ENCODE results near the gene EML4. TPM values are rescaled to one million over a fixed set of nuclear protein-coding genes. Genes with fewer than 3 reads are reported as not detected.

The EML4 gene
- total RNA-seq, 1 experiment from 2014 or later = 52.0 TPM

DNA sequence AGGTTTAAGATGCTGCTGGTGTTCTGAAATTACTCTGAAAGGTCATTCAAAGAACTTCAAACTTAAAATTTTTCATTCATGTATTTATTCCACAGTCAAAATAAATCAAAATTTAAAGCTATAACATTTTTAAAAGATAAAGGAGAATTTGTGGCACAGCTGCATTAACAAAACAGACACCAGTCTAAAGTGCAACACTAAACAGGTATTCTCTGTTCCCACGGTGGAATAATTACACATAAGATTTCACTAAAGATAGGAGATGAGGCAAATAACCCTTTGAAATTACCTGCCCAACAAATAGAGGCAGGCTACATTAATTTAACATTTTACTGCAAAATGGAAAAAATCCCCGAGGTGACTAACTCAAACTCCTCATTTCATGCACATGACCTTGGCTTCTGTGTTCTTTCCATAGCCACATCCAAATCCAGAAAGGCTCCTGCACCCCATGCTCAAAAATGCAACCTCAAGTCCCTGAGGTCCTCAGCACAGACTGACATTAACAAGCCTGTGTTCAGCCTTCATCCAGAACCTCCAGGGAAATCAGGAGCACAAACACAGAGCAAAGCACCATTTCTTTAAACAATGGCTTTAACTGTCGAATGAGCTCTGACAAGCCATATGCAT, 181.4 kb downstream of the EML4 start:
- no peaks in the 10 kb centered on the region for H3K27me3 ChIP-seq (ENCODE audit: insufficient read depth, low read depth)
- H3K4me2 ChIP-seq = no peak overlapping the region
- TF ChIP-seq EZH2 (IDR thresholded peaks at IDR 0.05; ENCODE audit: low read depth) = no peak
- TF ChIP-seq, protein P1, sequence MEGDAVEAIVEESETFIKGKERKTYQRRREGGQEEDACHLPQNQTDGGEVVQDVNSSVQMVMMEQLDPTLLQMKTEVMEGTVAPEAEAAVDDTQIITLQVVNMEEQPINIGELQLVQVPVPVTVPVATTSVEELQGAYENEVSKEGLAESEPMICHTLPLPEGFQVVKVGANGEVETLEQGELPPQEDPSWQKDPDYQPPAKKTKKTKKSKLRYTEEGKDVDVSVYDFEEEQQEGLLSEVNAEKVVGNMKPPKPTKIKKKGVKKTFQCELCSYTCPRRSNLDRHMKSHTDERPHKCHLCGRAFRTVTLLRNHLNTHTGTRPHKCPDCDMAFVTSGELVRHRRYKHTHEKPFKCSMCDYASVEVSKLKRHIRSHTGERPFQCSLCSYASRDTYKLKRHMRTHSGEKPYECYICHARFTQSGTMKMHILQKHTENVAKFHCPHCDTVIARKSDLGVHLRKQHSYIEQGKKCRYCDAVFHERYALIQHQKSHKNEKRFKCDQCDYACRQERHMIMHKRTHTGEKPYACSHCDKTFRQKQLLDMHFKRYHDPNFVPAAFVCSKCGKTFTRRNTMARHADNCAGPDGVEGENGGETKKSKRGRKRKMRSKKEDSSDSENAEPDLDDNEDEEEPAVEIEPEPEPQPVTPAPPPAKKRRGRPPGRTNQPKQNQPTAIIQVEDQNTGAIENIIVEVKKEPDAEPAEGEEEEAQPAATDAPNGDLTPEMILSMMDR (conservative IDR thresholded peaks at IDR 0.05) = no peak
- CTCF ChIA-PET = no interaction called here
- H4K20me1 ChIP-seq (ENCODE audit: insufficient read depth) = peaks cover 69% of the 10 kb centered on the region
- H3K79me2 ChIP-seq (ENCODE audit: low read depth) = peaks cover 82% of the 10 kb centered on the region
- POLR2A ChIA-PET (ENCODE audit: unreplicated experiment) = no interaction called here
- no peaks in the 10 kb centered on the region for H3K4me1 ChIP-seq (replicated peaks; ENCODE audit: insufficient read depth)
- peaks cover 19% of the 10 kb centered on the region; the same call in 1 of the 2 replicates for H3F3A ChIP-seq (ENCODE audit: insufficient read depth, low read depth)
- no peak overlapping the region for H2AFZ ChIP-seq
- TSS peak; percentile 3 for BruUV-seq (replicated peaks)
- intact Hi-C loops (cut with micrococcal nuclease; ENCODE audit: unreplicated experiment) = no loop called here
- H3K36me3 ChIP-seq (ENCODE audit: low read depth) = peaks cover 40% of the 10 kb centered on the region
- DNase-seq = no peak
- H3K9me3 ChIP-seq (ENCODE audit: insufficient read depth, low read depth) = no peaks in the 10 kb centered on the region
- H3K9me2 ChIP-seq (ENCODE audit: insufficient read depth) = no peaks in the 10 kb centered on the region
- no peak overlapping the region for H3K4me3 ChIP-seq
- no peak overlapping the region for H3K27ac ChIP-seq

DNA sequence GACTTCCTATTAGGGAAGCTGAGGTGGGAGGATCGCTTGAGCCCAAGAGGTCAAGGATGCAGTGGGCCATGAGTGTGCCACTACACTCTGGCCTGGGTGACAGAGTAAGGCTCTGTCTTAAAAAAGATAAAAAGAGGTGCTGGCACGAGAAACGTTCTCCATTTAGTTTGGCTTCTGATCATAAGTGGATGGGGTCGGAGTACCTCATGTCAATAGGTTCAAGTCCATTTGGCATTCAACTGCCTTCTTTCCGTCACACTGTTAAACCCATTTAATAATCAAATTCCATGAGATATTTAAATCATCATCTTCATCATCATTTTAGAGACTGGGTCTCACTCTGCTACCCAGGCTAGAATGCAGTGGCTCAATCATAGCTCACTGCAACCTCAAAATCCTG, 182.7 kb downstream of the EML4 start:
- intact Hi-C loops (cut with micrococcal nuclease; ENCODE audit: unreplicated experiment) = no loop called here
- DNase-seq = no peak
- Histone ChIP-seq H3K4me2 (no peak overlapping the region), H4K20me1 (ENCODE audit: insufficient read depth) (peaks cover 69% of the 10 kb centered on the region), H3K79me2 (ENCODE audit: low read depth) (peaks cover 89% of the 10 kb centered on the region), H3K27ac (no peak overlapping the region), H3K36me3 (ENCODE audit: low read depth) (peaks cover 38% of the 10 kb centered on the region), H3K9me3 (ENCODE audit: insufficient read depth, low read depth) (no peaks in the 10 kb centered on the region), H3K4me1 (replicated peaks; ENCODE audit: insufficient read depth) (no peaks in the 10 kb centered on the region), H3K27me3 (ENCODE audit: insufficient read depth, low read depth) (no peaks in the 10 kb centered on the region), H3K4me3 (no peak overlapping the region), H3K9me2 (ENCODE audit: insufficient read depth) (no peaks in the 10 kb centered on the region), H2AFZ (no peak overlapping the region), H3F3A (ENCODE audit: insufficient read depth, low read depth) (peaks cover 19% of the 10 kb centered on the region; the same call in 1 of the 2 replicates)
- POLR2A ChIA-PET (ENCODE audit: unreplicated experiment) = no interaction called here
- CTCF ChIA-PET = no interaction called here
- no TSS peak for BruUV-seq (replicated peaks)
- no peak for TF ChIP-seq EZH2 (IDR thresholded peaks at IDR 0.05; ENCODE audit: low read depth)
- TF ChIP-seq, protein P1 (conservative IDR thresholded peaks at IDR 0.05) = no peak

DNA sequence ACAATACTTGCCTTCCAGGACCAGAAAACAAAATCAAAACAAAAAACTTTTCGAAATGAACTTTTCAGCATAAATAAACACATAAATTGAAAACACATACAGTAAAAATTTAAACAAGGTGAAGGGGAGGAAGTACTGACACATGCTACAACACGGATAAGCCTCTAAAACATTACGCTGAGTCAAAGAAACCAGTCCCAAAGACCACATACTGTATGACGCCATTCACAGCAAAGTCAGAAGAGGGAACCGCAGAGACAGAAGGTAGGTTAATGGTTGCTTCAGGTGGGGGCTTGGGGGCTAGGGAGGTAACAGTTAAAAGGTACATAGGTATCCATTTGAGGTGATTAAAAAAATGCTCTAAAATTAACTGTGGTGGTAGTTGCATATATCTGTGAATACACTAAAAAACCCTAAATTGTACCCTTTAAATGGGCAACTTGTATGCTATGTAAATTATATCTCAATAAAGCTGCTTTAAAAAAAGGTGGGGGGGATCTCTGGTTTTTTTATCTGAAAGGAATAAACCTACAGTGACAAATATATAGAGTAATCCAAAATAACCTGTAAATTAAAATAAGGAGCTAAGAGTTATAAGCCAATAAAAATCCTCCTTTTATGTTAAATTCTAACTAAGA, 184.8 kb downstream of the EML4 start:
- H3F3A ChIP-seq (ENCODE audit: insufficient read depth, low read depth) = peaks cover 19% of the 10 kb centered on the region; the same call in 1 of the 2 replicates
- H3K27me3 ChIP-seq (ENCODE audit: insufficient read depth, low read depth) = no peaks in the 10 kb centered on the region
- no peak overlapping the region for H3K4me2 ChIP-seq
- no peaks in the 10 kb centered on the region for H3K9me2 ChIP-seq (ENCODE audit: insufficient read depth)
- intact Hi-C loops (cut with micrococcal nuclease; ENCODE audit: unreplicated experiment) = no loop called here
- POLR2A ChIA-PET (ENCODE audit: unreplicated experiment) = no interaction called here
- DNase-seq = no peak
- no TSS peak for BruUV-seq (replicated peaks)
- no peak overlapping the region for H3K27ac ChIP-seq
- TF ChIP-seq, protein P1 (conservative IDR thresholded peaks at IDR 0.05) = no peak
- TF ChIP-seq EZH2 (IDR thresholded peaks at IDR 0.05; ENCODE audit: low read depth) = no peak
- H3K9me3 ChIP-seq (ENCODE audit: insufficient read depth, low read depth) = no peaks in the 10 kb centered on the region
- no peak overlapping the region for H2AFZ ChIP-seq
- H3K4me1 ChIP-seq (replicated peaks; ENCODE audit: insufficient read depth) = peaks cover 8% of the 10 kb centered on the region
- CTCF ChIA-PET = interaction anchor here (0.6 kb wide), 1 partner anchor 279 kb away, joined by 3 read pairs; no protein-coding TSS in a partner anchor
- no peak overlapping the region for H3K4me3 ChIP-seq
- peaks cover 31% of the 10 kb centered on the region for H3K36me3 ChIP-seq (ENCODE audit: low read depth)
- H4K20me1 ChIP-seq (ENCODE audit: insufficient read depth) = peaks cover 57% of the 10 kb centered on the region
- H3K79me2 ChIP-seq (ENCODE audit: low read depth) = peaks cover 91% of the 10 kb centered on the region
